Fibroblast of skin of right biceps (primary cell): ENCODE measurements around the gene LILRB5.
"Not testable (repeated sequence)": the region's sequence is repeated elsewhere in the genome, so short reads cannot be mapped to it uniquely, and the experiment has no call there.

Experiments used
- DNase-seq: peaks from one replicate; pipeline ENCODE4 v3.0.0-alpha.2; 2013

Gene LILRB5

DNA sequence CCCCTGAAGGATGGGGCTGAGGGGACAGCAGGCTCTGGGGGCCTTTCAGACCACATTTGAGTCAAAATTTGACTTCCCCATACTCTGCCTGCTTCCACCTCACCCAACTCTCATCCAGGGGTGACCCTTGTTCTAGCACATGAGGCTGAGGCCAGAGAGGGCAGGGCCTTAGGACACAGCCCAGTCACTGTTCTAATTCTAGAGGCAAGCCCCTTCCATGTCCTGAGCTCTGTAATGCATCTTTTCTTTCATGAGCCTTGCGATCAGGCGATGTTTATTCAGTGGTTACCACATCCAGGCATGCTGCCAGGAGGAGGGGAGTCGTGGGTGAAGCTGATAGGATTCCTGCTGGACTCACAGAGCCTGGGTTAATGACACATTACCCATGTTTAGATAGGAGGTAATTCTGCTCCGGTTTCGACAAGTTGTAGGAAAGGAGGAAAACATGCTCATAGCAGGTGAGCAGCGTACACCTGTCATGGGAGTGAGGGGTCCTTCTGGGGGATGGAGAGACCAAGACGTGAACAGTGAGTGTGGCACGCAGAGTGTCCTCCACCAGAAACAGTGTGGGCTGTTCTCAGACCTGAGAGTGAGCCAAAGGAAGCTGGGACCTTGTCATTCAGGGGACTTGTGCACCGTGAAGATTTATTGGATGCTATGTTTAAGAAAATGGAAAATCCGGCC, 47.1 kb downstream of the LILRB5 start:
- DNase-seq, result peak; percentile 97

DNA sequence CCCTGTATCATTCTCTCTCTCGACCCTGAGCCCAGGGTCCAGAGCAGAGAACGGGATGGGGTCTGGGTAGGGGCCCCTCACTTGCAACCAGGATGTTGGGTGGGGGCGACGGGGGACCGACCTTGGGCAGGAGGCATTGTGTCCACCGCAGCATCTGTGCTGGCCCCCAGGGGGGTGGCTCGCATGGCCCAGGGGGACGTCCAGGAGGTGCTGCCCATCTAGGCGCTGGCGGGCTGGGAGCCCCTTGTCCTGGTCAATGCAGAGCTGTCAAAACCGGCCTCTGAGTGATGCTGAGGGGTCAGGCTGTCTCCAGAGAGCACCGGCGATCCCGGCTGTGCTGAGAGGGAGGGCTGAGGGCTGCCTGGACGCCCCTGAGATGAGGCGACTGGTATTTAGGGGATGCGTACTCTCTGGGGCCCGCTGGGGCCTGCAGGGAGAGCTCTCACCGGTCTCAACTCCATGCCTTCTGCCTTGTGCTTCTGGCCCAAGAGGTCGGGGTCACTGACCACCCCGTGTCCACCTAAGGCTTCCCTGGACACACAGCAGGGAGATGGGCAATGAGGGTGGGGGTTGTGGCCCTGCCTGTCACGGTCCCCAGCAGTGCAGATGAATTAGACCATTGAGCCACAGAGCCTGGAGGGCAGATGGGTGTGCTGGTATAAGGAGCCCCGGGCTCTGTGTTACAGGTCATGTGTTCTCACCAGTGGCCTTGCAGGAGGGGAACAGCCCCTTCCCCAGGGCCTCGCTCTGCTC, 47.8 kb downstream of the LILRB5 start:
- DNase-seq, result peak; percentile 13

DNA sequence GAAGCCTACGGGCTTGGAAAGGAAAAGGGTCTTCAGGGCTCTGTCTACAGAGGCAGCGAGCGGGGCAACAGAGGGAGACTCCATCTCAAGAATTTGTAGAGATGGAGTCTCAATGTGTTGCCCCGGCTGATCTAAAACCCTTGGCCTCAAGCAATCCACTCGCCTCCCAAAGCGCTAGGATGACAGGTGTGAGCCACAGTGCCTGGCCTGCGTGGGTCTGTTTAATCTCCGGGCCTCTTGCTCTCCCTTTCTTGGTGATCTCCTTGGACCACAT, 48.4 kb downstream of the LILRB5 start:
- peak; percentile 22 for DNase-seq

DNA sequence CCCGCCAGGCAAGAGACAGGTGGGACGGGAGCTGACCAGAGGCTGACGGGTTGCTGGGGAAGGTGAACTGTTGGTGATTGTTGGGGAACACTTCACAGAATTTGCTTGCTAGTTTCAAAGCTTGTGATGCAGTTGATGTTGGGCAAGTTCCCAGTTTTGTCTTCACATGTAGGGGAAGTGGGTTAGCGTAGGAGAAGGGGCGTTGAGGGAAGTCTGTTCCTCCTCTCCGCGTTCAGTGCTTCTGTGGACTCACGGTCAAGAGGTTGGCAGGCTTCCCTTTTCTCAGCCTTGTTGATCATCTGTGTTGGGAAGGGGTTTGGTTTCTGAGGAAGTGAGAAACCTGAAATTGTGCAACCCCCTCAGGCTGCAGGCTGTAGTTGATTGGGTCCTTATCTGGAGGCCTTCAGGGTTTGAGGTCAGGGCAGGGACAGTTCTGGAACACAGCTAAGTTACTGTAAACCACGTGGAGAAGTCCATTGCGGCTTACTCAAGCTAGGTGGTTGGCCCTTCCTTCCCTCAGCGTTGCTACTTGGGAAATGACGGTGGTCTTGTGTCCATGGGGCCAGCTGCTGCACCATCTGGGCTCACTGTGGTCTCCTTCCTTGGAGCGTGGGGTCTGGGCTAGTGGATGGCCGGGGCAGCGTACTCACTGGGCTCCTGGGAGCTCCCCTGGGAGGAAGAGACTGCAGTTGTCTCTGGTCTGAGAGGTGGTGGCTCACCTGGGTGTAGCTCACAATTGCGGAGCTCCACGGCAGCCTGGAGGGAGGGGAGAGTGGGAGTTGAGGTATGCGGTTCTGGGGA, 48.9 kb downstream of the LILRB5 start:
- DNase-seq, result peak; percentile 44

DNA sequence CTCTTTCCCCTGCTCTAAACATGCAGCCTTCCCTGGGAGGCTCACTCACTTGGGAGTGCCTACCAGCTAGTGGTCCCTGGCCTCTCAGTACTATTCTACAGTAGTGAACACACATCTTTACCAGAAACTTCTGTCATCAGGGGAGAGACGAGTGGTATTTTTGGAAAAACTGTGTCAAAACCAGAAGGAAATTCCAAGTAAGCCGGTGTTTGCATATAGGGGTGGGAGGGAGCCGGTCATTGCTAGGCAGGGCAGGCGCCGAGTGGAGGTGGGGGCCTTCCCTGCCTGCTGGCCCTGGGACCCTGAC, 49.4 kb downstream of the LILRB5 start:
- DNase-seq, result no peak

- DNase-seq, result not testable (repeated sequence)
Observed at GRCh38 chr19:54207193-54207592, 49.9 kb downstream of the LILRB5 start.

DNA sequence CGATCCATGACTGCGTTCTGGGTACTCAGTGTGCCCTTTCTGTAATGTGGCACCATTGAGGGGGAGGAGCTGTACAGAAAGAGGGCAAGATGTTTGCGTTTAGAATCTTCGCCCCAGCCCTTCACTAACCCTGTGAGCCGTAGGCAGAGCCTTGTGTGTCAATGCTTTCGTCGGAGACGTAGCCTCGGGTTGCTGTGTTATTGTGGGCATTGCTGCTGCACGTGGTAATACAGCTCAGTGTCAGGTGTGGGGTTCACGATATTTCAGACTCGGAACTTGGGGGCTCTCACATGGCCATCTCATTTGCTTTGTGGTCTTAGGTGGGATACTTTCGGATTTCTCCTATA, 50.3 kb downstream of the LILRB5 start:
- no peak for DNase-seq

- no peak for DNase-seq
Observed at GRCh38 chr19:54206030-54206830, 50.8 kb downstream of the LILRB5 start.

- no peak for DNase-seq
Observed at GRCh38 chr19:54204767-54205468, 52.2 kb downstream of the LILRB5 start.

- DNase-seq, result no peak
Observed at GRCh38 chr19:54203151-54203611, 53.9 kb downstream of the LILRB5 start.

DNA sequence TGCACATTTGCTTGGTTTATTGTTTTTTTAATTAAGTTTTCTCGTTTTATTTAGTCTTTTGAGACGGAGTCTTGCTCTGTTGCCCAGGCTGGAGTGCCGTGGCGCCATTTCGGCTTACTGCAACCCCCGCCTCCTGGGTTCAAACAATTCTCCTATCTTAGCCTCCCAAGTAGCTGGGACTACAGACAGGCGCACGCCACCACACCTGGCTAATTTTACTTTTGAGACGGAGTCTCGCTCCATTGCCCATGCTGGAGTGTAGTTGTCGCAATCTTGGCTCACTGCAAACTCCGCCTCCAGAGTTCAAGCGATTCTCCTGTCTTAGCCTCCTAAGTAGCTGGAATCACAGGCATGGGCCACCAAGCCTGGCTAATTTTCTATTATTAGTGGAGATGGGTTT, 55.1 kb downstream of the LILRB5 start:
- no peak for DNase-seq

DNA sequence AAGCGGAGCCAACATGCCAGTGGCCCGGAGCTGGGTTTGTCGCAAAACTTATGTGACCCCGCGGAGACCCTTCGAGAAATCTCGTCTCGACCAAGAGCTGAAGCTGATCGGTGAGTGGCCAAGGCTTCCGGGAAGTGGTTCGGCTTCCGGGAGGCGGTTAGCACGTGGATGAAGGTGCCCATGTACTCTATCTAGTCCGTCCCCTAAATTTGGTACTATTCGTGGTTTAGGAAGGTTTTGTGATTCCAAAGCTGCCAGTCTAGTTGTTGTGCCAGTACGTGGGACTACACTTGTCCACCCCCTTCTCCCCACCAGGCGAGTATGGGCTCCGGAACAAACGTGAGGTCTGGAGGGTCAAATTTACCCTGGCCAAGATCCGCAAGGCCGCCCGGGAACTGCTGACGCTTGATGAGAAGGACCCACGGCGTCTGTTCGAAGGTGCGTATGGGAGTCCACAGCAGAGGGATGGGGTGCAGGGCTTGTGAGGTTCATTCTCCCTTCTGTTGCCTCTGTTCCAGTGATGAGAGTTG, 55.8 kb downstream of the LILRB5 start:
- DNase-seq, result no peak
